Endothelial cell of umbilical vein (primary cell): ENCODE measurements around the gene MED12L. TPM values are rescaled to one million over a fixed set of nuclear protein-coding genes. Genes with fewer than 3 reads are reported as not detected.

Source experiments
- BruUV-seq: library from RNA; stranded (reverse); fragments of 400-500 nt; replicated peaks from 2 replicates; lab custom pipeline; 2021; lab: Mats Ljungman, UMichigan
- CTCF ChIA-PET: fragments of 300-600, 350-600 bp; sonication (Branson Sonifier 250); formaldehyde crosslinking; loops from one replicate; lab custom pipeline; 2021; ENCODE audit warnings: antibody characterized with exemption, inconsistent platforms; lab: Charles Lee
- POLR2A ChIA-PET: fragments of 300-600, 350-600 bp; sonication (Branson Sonifier 250); formaldehyde crosslinking; loops from one replicate; lab custom pipeline; 2021; ENCODE audit warnings: antibody characterized with exemption, inconsistent platforms; lab: Charles Lee
- DNase-seq: peaks from one replicate; pipeline ENCODE4 v3.0.0-alpha.2; 2011; ENCODE audit warnings: low read depth, low spot score
- FAIRE-seq: peaks from 2 replicates; lab custom pipeline; 2011; peaks lifted over from hg19 to GRCh38; lab: Jason Lieb, UNC
- H2AFZ ChIP-seq: 2 replicates; pipeline ENCODE4 v1.6.0; 2012; ENCODE audit warnings: low read depth, low read length, control low read depth, inconsistent platforms
- H3K27ac ChIP-seq: 2 replicates; pipeline ENCODE4 v1.5.1; 2011; ENCODE audit warnings: low read depth, mild to moderate bottlenecking, control low read depth, low read length, moderate library complexity; ENCODE audit not compliant: insufficient read depth
- H3K27me3 ChIP-seq, 2 experiments: 2 replicates each; pipeline versions ENCODE4 v1.6.0 to v1.6.1; 2011; ENCODE audit warnings: low read length in 2 of 2, mixed read lengths in 1 of 2; ENCODE audit not compliant: control insufficient read depth in 2 of 2, insufficient read depth in 2 of 2
- H3K36me3 ChIP-seq, 2 experiments: 2 replicates in 1 of 2; 3 replicates in 1 of 2; pipeline ENCODE4 v1.5.1; 2011; ENCODE audit warnings: low read length in 2 of 2, mild to moderate bottlenecking in 1 of 2, moderate library complexity in 1 of 2; ENCODE audit not compliant: control insufficient read depth in 2 of 2, insufficient read depth in 2 of 2; ENCODE audit errors: extremely low read depth in 1 of 2
- H3K4me1 ChIP-seq: 3 replicates; pipeline ENCODE4 v1.5.1; 2011; ENCODE audit warnings: mild to moderate bottlenecking, low read length; ENCODE audit not compliant: control insufficient read depth, insufficient read depth; ENCODE audit errors: extremely low read depth
- H3K4me2 ChIP-seq: 2 replicates; pipeline ENCODE4 v1.6.1; 2011; ENCODE audit warnings: low read length, control low read depth, mixed read lengths; ENCODE audit not compliant: insufficient read depth
- H3K4me3 ChIP-seq, 3 experiments: fragments of 200-600 bp in 1 of 3; sonication (generic), shearing (Covaris generic) in 1 of 3; replicated peaks in 1 of 3; 2 replicates each; pipeline ENCODE4 v1.5.1; 2011 to 2016; ENCODE audit warnings: control low read depth in 3 of 3, low read length in 3 of 3, mild to moderate bottlenecking in 2 of 3, inconsistent platforms in 1 of 3, low read depth in 1 of 3, moderate library complexity in 1 of 3; ENCODE audit not compliant: insufficient read depth in 1 of 3
- H3K79me2 ChIP-seq: 2 replicates; pipeline ENCODE4 v1.6.0; 2012; ENCODE audit warnings: low read length, inconsistent platforms; ENCODE audit not compliant: control insufficient read depth, insufficient read depth
- H3K9ac ChIP-seq: replicated peaks from 2 replicates; pipeline ENCODE3; 2011; ENCODE audit warnings: low read length, control low read depth; ENCODE audit not compliant: insufficient read depth; ENCODE audit errors: extremely low read depth
- H3K9me1 ChIP-seq: replicated peaks from 3 replicates; pipeline ENCODE4 v1.6.0; 2011; ENCODE audit warnings: mild to moderate bottlenecking, low read length; ENCODE audit not compliant: control insufficient read depth, insufficient read depth; ENCODE audit errors: extremely low read depth
- H3K9me3 ChIP-seq: replicated peaks from 2 replicates; pipeline ENCODE4 v1.5.1; 2012; ENCODE audit warnings: low read length, inconsistent platforms; ENCODE audit not compliant: control insufficient read depth, insufficient read depth
- H4K20me1 ChIP-seq: replicated peaks from 2 replicates; pipeline ENCODE3; 2011; ENCODE audit warnings: mild to moderate bottlenecking, low read length; ENCODE audit not compliant: control insufficient read depth, insufficient read depth; ENCODE audit errors: extremely low read depth
- EZH2 ChIP-seq: IDR thresholded peaks from 2 replicates; pipeline ENCODE4 v1.6.1; 2012; ENCODE audit warnings: borderline replicate concordance, low read depth, mild to moderate bottlenecking, moderate library complexity, low read length, inconsistent platforms; ENCODE audit not compliant: severe bottlenecking
- FOS ChIP-seq: IDR thresholded peaks from 2 replicates; pipeline ENCODE4 v1.6.1; 2011; ENCODE audit warnings: mild to moderate bottlenecking, low read length, moderate library complexity, borderline replicate concordance; ENCODE audit not compliant: insufficient read depth
- GATA2 ChIP-seq: IDR thresholded peaks from 2 replicates; pipeline ENCODE4 v1.7.0; 2011; ENCODE audit warnings: low read depth, mild to moderate bottlenecking, moderate library complexity, mixed read lengths, low read length; ENCODE audit not compliant: insufficient read length, insufficient read depth
- JUN ChIP-seq: IDR thresholded peaks from 2 replicates; pipeline ENCODE4 v1.6.1; 2011; ENCODE audit warnings: borderline replicate concordance, low read depth; ENCODE audit not compliant: insufficient read length, insufficient read depth
- MYC ChIP-seq: IDR thresholded peaks from one replicate; pipeline ENCODE4 v1.6.1; 2011; ENCODE audit warnings: mild to moderate bottlenecking, low read depth, low read length
- POLR2A ChIP-seq: IDR thresholded peaks from 2 replicates; pipeline ENCODE4 v1.6.1; 2012; ENCODE audit warnings: low read depth, mild to moderate bottlenecking, control low read depth, low read length
- POLR2AphosphoS5 ChIP-seq: IDR thresholded peaks from 2 replicates; pipeline ENCODE4 v1.6.1; 2012; ENCODE audit warnings: low read depth, mild to moderate bottlenecking, control low read depth, low read length, moderate library complexity; ENCODE audit not compliant: insufficient read depth
- dilution Hi-C: fragments of 300-500 bp; cut with MboI; formaldehyde crosslinking; loops from one replicate; pipeline ENCODE4 v1.15.0; 2019; ENCODE audit warnings: low sequenced_read_pairs; ENCODE audit not compliant: extremely low pct_ligation_motif_present
- intact Hi-C: fragments of 100-400 bp; cut with micrococcal nuclease; formaldehyde crosslinking; loops from one replicate; pipeline ENCODE4 v1.10.0; 2022
- polyA plus RNA-seq, 4 experiments: library from polyadenylated mRNA; depleted of rRNA in 3 of 4; stranded (reverse) in 3 of 4; unstranded in 1 of 4; fragments of >200 nt; gene quantifications; 2 replicates each; pipeline versions ENCODE4 v1.2.1 to v1.2.3, GENCODE V29; 2011 to 2012; ENCODE audit warnings: missing spikeins in 1 of 4
- total RNA-seq: library from RNA; stranded (reverse); gene quantifications from 2 replicates; pipeline ENCODE4 v1.2.3, GENCODE V29; 2021
- TF ChIP-seq, protein P1 (sequence below), 2 donors: IDR thresholded peaks; 1 replicate in 1 of 2; 2 replicates in 1 of 2; pipeline ENCODE4 v1.5.1; 2011; ENCODE audit warnings: low read length in 2 of 2, mild to moderate bottlenecking in 2 of 2, moderate library complexity in 2 of 2, control low read depth in 1 of 2, inconsistent platforms in 1 of 2, low read depth in 1 of 2; ENCODE audit not compliant: insufficient read depth in 1 of 2; ENCODE audit errors: extremely low read depth in 1 of 2
- TF ChIP-seq, protein P2 (sequence below): IDR thresholded peaks from 2 replicates; pipeline ENCODE4 v1.6.1; 2011; ENCODE audit not compliant: insufficient read depth, insufficient read length

MED12L gene
- total and polyA plus RNA-seq, 2 donors (not counting 3 experiments of a cell fraction or from before 2014, with no cell fraction given): 0.03 to 0.27 TPM

DNA sequence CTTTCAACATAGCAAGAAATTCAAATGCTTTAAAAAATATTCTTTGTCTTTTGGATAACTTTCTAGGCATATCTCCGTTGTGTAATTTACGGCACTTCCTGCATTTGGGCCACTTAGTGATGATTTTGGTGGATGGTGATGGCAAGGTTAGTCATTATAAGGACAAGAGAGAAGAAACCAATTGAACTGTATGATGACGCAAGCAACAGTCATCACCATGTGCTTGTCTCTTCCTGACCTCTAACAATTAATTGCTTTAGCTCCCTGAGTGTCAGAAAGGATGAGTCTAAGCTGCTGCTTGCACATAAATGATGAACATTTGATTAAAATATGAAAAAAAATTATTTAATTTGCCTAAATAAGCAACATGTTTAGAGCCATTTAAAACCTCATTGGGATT is 310.3 kb downstream of the MED12L start:
- BruUV-seq: no TSS peak
- Histone ChIP-seq H3K79me2 (no peaks in the 10 kb centered on the region), H3K27ac (no peak overlapping the region), H3K36me3 (no peaks in the 10 kb centered on the region), H3K9me1 (no peaks in the 10 kb centered on the region), H2AFZ (no peak overlapping the region), H3K27me3 (peaks cover 2 to 3% of the 10 kb centered on the region in 2 experiments), H3K9ac (no peak overlapping the region), H3K4me1 (no peaks in the 10 kb centered on the region), H4K20me1 (no peaks in the 10 kb centered on the region), H3K4me3 (no peak overlapping the region), H3K4me2 (no peak overlapping the region), H3K9me3 (no peaks in the 10 kb centered on the region)
- ChIA-PET CTCF (interaction anchor here (2.0 kb wide), 1 partner anchor 10 kb away, joined by 6 read pairs; no protein-coding TSS in a partner anchor), POLR2A (no interaction called here)
- DNase-seq (no peak), FAIRE-seq (no peak)
- dilution Hi-C loops (no loop called here), intact Hi-C loops (no loop called here)
- TF ChIP-seq POLR2AphosphoS5 (no peak), EZH2 (no peak), POLR2A (no peak), GATA2 (no peak), JUN (no peak), MYC (no peak), FOS (no peak)
- TF ChIP-seq, protein P1, sequence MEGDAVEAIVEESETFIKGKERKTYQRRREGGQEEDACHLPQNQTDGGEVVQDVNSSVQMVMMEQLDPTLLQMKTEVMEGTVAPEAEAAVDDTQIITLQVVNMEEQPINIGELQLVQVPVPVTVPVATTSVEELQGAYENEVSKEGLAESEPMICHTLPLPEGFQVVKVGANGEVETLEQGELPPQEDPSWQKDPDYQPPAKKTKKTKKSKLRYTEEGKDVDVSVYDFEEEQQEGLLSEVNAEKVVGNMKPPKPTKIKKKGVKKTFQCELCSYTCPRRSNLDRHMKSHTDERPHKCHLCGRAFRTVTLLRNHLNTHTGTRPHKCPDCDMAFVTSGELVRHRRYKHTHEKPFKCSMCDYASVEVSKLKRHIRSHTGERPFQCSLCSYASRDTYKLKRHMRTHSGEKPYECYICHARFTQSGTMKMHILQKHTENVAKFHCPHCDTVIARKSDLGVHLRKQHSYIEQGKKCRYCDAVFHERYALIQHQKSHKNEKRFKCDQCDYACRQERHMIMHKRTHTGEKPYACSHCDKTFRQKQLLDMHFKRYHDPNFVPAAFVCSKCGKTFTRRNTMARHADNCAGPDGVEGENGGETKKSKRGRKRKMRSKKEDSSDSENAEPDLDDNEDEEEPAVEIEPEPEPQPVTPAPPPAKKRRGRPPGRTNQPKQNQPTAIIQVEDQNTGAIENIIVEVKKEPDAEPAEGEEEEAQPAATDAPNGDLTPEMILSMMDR (IDR thresholded peaks at IDR 0.05; ENCODE audit: extremely low read depth in 1 of 2, insufficient read depth in 1 of 2, low read depth in 1 of 2, low read length in 2 of 2): no peak
- TF ChIP-seq, protein P2, sequence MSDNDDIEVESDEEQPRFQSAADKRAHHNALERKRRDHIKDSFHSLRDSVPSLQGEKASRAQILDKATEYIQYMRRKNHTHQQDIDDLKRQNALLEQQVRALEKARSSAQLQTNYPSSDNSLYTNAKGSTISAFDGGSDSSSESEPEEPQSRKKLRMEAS: no peak
